ENCODE measurements around the gene THOC5. TPM values are rescaled to one million over a fixed set of nuclear protein-coding genes. Genes with fewer than 3 reads are reported as not detected.
A peak's percentile ranks its signal among the peaks of the same experiment; 100 is the strongest.

THOC5 gene
- total RNA-seq, 1 donor = 53.1 TPM

DNA sequence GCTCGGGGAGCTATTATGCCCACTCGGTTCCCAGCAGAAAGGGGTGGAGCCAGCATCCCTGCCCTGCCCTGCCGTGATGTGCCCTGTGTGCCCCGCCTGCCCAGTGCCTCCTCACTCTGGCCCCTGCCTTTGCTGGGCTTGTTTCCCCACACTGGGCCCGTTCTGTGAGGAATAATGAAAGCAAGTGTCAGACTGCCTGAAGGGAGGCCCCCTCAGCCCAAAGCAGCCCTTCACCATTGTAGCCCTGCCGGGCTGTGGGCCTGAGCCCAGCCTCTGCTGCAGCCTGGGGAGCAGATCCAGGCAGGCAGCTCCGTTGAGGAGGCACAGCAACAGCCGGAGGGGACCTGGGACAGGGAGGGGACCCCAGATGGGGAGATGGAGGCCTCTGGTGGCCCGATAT, 93.8 kb downstream of the THOC5 start:
- no peak for DNase-seq (ENCODE audit: low read depth)
- H3K4me3 ChIP-seq (ENCODE audit: low read depth, low read length) = no peak overlapping the region
- TF ChIP-seq, protein P1, sequence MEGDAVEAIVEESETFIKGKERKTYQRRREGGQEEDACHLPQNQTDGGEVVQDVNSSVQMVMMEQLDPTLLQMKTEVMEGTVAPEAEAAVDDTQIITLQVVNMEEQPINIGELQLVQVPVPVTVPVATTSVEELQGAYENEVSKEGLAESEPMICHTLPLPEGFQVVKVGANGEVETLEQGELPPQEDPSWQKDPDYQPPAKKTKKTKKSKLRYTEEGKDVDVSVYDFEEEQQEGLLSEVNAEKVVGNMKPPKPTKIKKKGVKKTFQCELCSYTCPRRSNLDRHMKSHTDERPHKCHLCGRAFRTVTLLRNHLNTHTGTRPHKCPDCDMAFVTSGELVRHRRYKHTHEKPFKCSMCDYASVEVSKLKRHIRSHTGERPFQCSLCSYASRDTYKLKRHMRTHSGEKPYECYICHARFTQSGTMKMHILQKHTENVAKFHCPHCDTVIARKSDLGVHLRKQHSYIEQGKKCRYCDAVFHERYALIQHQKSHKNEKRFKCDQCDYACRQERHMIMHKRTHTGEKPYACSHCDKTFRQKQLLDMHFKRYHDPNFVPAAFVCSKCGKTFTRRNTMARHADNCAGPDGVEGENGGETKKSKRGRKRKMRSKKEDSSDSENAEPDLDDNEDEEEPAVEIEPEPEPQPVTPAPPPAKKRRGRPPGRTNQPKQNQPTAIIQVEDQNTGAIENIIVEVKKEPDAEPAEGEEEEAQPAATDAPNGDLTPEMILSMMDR (IDR thresholded peaks at IDR 0.05; ENCODE audit: insufficient read depth, low read length) = no peak

DNA sequence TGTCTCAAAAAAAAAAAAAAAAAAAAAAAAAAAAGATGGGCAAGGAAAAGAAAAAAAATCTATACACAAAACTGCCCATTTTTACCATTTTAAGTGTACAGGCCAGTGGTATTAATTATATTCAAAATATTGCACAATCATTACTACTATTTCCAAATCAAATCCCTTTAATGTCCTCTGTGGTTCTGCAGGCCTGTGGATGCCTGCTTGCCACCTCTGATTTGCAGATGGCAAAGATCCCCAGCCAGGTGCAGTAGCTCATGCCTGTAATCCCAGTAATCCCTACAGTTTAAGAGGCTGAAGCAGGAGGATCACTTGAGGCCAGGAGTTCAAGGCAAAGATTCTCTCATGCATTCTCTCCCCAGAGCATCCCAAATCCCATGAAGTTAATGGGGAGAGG, 95.0 kb downstream of the THOC5 start:
- TF ChIP-seq, protein P1 (IDR thresholded peaks at IDR 0.05; ENCODE audit: insufficient read depth, low read length) = no peak
- no peak for DNase-seq (ENCODE audit: low read depth)
- H3K4me3 ChIP-seq (ENCODE audit: low read depth, low read length) = no peak overlapping the region

DNA sequence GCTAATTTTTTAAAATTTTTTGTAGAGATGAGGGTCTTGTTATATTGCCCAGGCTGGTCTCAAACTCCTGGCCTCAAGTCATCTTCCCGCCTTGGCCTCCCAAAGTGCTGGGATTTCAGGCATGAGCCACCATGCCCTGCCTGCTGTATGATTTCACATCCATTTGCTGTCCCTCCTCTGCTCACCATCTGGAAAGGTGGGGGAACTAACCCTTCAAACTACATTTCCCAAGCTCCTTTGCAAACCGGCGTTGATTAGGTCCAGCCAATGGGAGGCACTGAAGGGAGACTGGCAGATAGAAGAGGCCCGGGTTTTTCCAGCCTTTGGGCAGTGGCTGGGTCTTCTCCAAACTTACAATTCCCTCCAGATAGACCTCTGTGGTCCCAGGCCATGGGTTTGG, 95.8 kb downstream of the THOC5 start:
- TF ChIP-seq, protein P1 (IDR thresholded peaks at IDR 0.05; ENCODE audit: insufficient read depth, low read length) = no peak
- peak; percentile 22 for DNase-seq (ENCODE audit: low read depth)
- no peak overlapping the region for H3K4me3 ChIP-seq (ENCODE audit: low read depth, low read length)

DNA sequence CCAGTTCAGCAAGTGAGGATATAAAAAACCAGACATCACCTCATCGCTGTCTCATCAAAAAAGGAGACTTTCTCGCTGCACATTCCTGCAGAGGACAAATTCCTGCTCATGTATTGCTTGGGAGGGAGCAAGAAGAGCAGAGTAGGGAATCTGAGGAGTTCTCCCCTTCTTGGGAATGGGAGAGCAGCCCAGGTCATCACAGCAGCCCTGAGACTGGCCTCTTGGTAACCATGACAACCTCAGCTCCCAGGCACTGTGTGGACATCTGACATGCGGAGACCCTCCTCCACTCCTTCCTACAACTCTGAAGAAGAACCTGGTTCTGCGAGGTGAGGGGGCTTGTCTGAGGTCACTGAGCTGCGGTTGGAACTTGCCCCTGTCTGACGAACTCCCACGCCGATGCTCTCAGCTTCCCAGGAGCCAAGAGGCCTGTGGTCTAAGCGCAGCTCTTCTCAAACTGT, 97.3 kb downstream of the THOC5 start:
- DNase-seq (ENCODE audit: low read depth) = no peak

More for the DNA sequence above, 97.3 kb downstream of the THOC5 start:
- TF ChIP-seq, protein P1 (IDR thresholded peaks at IDR 0.05; ENCODE audit: insufficient read depth, low read length) = no peak
- H3K4me3 ChIP-seq (ENCODE audit: low read depth, low read length) = no peak overlapping the region

Other genes starting within 250 kb of the THOC5 start
- 5.0 and 15.0 TPM in 2 replicates for gene GAS2L1, start 247.1 kb downstream of the THOC5 start, total RNA-seq (ENCODE audit: low replicate concordance)
- not detected in 2 replicates for gene RASL10A, start 238.1 kb downstream of the THOC5 start, total RNA-seq (ENCODE audit: low replicate concordance)
- 19.0 and 46.3 TPM in 2 replicates for gene AP1B1, start 165.2 kb downstream of the THOC5 start, total RNA-seq (ENCODE audit: low replicate concordance)
- not detected in 2 replicates for gene RFPL1, start 115.2 kb downstream of the THOC5 start, total RNA-seq (ENCODE audit: low replicate concordance)
- gene NEFH, start 73.5 kb downstream of the THOC5 start, total RNA-seq (ENCODE audit: low replicate concordance) = 0.49 and 0.54 TPM in 2 replicates
- gene NIPSNAP1, start 27.4 kb upstream of the THOC5 start, total RNA-seq (ENCODE audit: low replicate concordance) = 15.8 and 30.1 TPM in 2 replicates
- 59.8 and 65.9 TPM in 2 replicates for gene NF2, start 49.9 kb upstream of the THOC5 start, total RNA-seq (ENCODE audit: low replicate concordance)
- not detected in 2 replicates for gene CABP7, start 166.2 kb upstream of the THOC5 start, total RNA-seq (ENCODE audit: low replicate concordance)
- 10.6 and 17.2 TPM in 2 replicates for gene ZMAT5, start 213.2 kb upstream of the THOC5 start, total RNA-seq (ENCODE audit: low replicate concordance)
- 11.9 and 53.2 TPM in 2 replicates for gene UQCR10, start 213.6 kb upstream of the THOC5 start, total RNA-seq (ENCODE audit: low replicate concordance)